Smooth muscle cell (in vitro differentiated cells): Measurements from ENCODE around the gene RAB3GAP1. TPM values are rescaled to one million over a fixed set of nuclear protein-coding genes. Genes with fewer than 3 reads are reported as not detected.

Experiments
- DNase-seq: peaks from one replicate; lab custom pipeline; 2025; ENCODE audit not compliant: unreplicated experiment; lab: John Stamatoyannopoulos, UW
- H2AFZ ChIP-seq: fragments of 200-600 bp; sonication (generic); 2 replicates; pipeline ENCODE4 v1.6.0; 2016; ENCODE audit warnings: antibody characterized with exemption, low read depth, mild to moderate bottlenecking
- H3F3A ChIP-seq: fragments of 200-600 bp; sonication (generic); 2 replicates; pipeline ENCODE4 v1.6.0; 2017; ENCODE audit warnings: antibody characterized with exemption, low read depth
- H3K27ac ChIP-seq: fragments of 200-600 bp; sonication (generic); 2 replicates; pipeline ENCODE4 v1.5.1; 2016; ENCODE audit warnings: low read depth, mild to moderate bottlenecking
- H3K27me3 ChIP-seq: fragments of 200-600 bp; sonication (generic); 2 replicates; pipeline ENCODE4 v1.6.1; 2016; ENCODE audit warnings: low read depth, mild to moderate bottlenecking
- H3K36me3 ChIP-seq: fragments of 200-600 bp; sonication (generic); 2 replicates; pipeline ENCODE4 v1.5.1; 2016; ENCODE audit warnings: low read depth
- H3K4me1 ChIP-seq: fragments of 200-600 bp; sonication (generic); 2 replicates; pipeline ENCODE4 v1.5.1; 2016; ENCODE audit warnings: low read depth
- H3K4me2 ChIP-seq: fragments of 200-600 bp; sonication (generic); 2 replicates; pipeline ENCODE4 v1.6.0; 2016; ENCODE audit warnings: mild to moderate bottlenecking
- H3K4me3 ChIP-seq: fragments of 200-600 bp; sonication (generic); 2 replicates; pipeline ENCODE4 v1.5.1; 2016; ENCODE audit warnings: mild to moderate bottlenecking
- H3K79me2 ChIP-seq: fragments of 200-600 bp; sonication (generic); 2 replicates; pipeline ENCODE4 v1.6.0; 2016; ENCODE audit warnings: low read depth, mild to moderate bottlenecking
- H3K9ac ChIP-seq: fragments of 200-600 bp; sonication (generic); 2 replicates; pipeline ENCODE4 v1.6.0; 2016; ENCODE audit warnings: low read depth
- H3K9me3 ChIP-seq: fragments of 200-600 bp; sonication (generic); replicated peaks from 2 replicates; pipeline ENCODE4 v1.5.1; 2016; ENCODE audit warnings: low read depth
- H4K20me1 ChIP-seq: fragments of 200-600 bp; sonication (generic); 2 replicates; pipeline ENCODE4 v1.6.0; 2016; ENCODE audit warnings: low read depth
- WGBS: methylation state at CpG from one replicate; pipeline ENCODE4 v1.1.7; 2016; ENCODE audit warnings: low lambda C conversion rate; 5-methylcytosine and 5-hydroxymethylcytosine counted together
- polyA plus RNA-seq: library from polyadenylated mRNA; unstranded; fragments of >200 nt; fragmentation: Nextera tagmentation; extraction: Ambion mirVana; gene quantifications from 2 replicates; pipeline ENCODE4 v1.2.1, GENCODE V29; 2016
- total RNA-seq: library from RNA; depleted of rRNA; stranded (reverse); fragments of >200 nt; gene quantifications from 2 replicates; pipeline ENCODE4 v1.2.3, GENCODE V29; 2014
- TF ChIP-seq, protein P1 (sequence below): fragments of 200-600 bp; sonication (generic); IDR thresholded peaks from 2 replicates; pipeline ENCODE4 v1.5.1; 2017; ENCODE audit warnings: borderline replicate concordance, mild to moderate bottlenecking, antibody characterized with exemption; ENCODE audit not compliant: insufficient read depth, poor library complexity, severe bottlenecking

The RAB3GAP1 gene
- total and polyA plus RNA-seq, 2 experiments from 2014 or later = 14.6 to 39.8 TPM

DNA sequence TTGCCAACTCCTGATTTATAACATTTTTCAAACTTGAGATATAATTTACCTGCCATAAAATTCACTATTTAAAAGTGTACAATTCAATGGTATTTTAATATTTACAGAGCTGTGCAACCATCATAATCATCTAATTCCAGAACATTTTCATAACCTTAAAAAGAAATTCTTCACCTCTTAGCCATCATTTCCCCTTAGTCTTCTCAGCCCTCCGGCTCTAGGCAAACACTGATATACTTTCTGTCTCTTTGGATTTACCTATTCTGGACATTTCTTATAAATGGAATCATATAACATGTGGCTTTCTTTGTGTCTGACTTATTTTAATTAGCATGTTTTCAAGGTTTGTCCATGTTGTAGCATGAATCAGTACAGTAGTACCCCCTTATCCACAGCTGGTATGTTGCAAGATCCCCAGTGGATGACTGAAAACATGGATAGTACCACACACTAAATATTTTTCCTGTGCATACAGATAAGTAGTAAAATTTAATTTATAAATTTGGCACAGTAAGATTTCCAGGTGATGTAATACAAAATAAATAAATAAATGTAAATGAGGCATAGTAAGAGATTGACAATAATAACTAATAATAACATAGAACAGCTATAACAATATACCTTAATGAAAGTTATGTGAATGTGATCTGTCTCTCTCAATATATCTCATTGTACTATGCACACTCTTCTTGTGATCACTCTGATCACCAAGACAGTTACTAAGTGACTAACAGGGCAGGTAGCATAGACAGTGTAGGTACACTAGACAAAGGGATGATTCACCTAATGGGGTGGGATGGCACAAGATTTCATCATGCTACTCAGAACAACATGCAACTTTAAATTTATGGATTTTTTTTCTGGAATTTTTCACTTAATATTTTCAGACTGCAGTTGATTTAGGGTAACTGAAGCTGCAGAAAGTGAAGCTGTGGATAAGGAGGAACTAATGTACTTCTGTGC lies 73.1 kb downstream of the RAB3GAP1 start:
- no peak overlapping the region for H3K4me2 ChIP-seq
- no peaks in the 10 kb centered on the region for H3K79me2 ChIP-seq
- no peak for DNase-seq
- no peaks in the 10 kb centered on the region for H3K4me1 ChIP-seq
- H3F3A ChIP-seq = no peaks in the 10 kb centered on the region
- peak overlapping the region; percentile 48 for H3K9ac ChIP-seq
- H3K9me3 ChIP-seq = no peaks in the 10 kb centered on the region
- H3K36me3 ChIP-seq = peaks cover 18% of the 10 kb centered on the region
- no peaks in the 10 kb centered on the region for H4K20me1 ChIP-seq
- no peak overlapping the region for H2AFZ ChIP-seq
- TF ChIP-seq, protein P1, sequence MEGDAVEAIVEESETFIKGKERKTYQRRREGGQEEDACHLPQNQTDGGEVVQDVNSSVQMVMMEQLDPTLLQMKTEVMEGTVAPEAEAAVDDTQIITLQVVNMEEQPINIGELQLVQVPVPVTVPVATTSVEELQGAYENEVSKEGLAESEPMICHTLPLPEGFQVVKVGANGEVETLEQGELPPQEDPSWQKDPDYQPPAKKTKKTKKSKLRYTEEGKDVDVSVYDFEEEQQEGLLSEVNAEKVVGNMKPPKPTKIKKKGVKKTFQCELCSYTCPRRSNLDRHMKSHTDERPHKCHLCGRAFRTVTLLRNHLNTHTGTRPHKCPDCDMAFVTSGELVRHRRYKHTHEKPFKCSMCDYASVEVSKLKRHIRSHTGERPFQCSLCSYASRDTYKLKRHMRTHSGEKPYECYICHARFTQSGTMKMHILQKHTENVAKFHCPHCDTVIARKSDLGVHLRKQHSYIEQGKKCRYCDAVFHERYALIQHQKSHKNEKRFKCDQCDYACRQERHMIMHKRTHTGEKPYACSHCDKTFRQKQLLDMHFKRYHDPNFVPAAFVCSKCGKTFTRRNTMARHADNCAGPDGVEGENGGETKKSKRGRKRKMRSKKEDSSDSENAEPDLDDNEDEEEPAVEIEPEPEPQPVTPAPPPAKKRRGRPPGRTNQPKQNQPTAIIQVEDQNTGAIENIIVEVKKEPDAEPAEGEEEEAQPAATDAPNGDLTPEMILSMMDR = no peak
- 88% methylated on average over 1 of the region's 1 CpG for WGBS
- no peaks in the 10 kb centered on the region for H3K27me3 ChIP-seq
- H3K4me3 ChIP-seq = no peak overlapping the region
- peak overlapping the region; percentile 86 for H3K27ac ChIP-seq

DNA sequence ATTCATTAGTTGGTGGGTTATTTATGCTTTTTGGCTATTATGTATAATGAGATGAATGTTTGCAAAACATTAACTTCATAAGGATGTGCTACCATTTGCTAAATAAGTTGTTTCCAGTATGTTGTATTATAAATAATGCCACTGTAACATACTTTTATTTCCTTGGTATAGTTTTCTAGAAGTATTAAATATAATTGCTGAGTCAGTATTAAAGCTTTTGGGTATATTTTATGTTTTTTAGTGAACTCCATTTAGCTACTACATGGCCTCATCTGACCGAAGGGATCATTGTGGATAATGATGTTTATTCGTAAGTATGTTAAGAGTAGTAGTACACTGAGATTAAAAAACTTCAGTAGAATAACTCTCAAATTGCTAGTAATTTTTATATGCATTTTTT lies 73.8 kb downstream of the RAB3GAP1 start:
- no peaks in the 10 kb centered on the region for H3K9me3 ChIP-seq
- H3K27ac ChIP-seq = peak overlapping the region; percentile 86
- H3K79me2 ChIP-seq = no peaks in the 10 kb centered on the region
- 98% methylated on average over 2 of the region's 2 CpGs for WGBS
- H3K4me2 ChIP-seq = no peak overlapping the region
- H3F3A ChIP-seq = no peaks in the 10 kb centered on the region
- no peaks in the 10 kb centered on the region for H4K20me1 ChIP-seq
- peak overlapping the region; percentile 23 for H3K9ac ChIP-seq
- TF ChIP-seq, protein P1 = no peak
- no peak overlapping the region for H3K4me3 ChIP-seq
- no peak overlapping the region for H2AFZ ChIP-seq
- no peaks in the 10 kb centered on the region for H3K4me1 ChIP-seq
- no peaks in the 10 kb centered on the region for H3K27me3 ChIP-seq
- no peak for DNase-seq
- peaks cover 21% of the 10 kb centered on the region for H3K36me3 ChIP-seq

DNA sequence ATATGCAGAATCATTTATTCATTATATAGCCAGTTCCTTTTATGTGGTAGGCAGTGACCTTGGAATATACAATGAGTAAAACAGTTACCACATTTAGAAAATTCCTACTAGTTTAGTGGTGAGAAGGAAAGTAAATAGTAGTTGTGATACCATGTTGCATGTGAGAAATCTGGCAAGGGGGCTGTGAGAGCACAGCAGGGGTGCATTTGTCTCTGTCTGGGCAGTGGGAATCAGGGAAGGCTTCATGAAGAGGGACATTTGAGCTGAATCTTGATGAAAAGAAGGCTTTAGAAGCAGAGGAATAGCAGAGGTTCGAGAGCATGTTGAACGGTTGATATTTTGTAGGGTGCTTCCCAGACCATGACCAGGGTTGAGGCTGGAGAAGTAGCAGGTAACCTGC lies 78.7 kb downstream of the RAB3GAP1 start:
- TF ChIP-seq, protein P1 = no peak
- Histone ChIP-seq H3K27ac (no peak overlapping the region), H4K20me1 (peaks cover 5% of the 10 kb centered on the region), H3K9ac (no peak overlapping the region), H3K4me2 (no peak overlapping the region), H3K27me3 (no peaks in the 10 kb centered on the region), H3K4me3 (no peak overlapping the region), H3K36me3 (peaks cover 34% of the 10 kb centered on the region), H3K79me2 (no peaks in the 10 kb centered on the region), H2AFZ (no peak overlapping the region), H3F3A (no peaks in the 10 kb centered on the region), H3K4me1 (no peaks in the 10 kb centered on the region), H3K9me3 (no peaks in the 10 kb centered on the region)
- no peak for DNase-seq
- 73% methylated on average over 2 of the region's 2 CpGs for WGBS

DNA sequence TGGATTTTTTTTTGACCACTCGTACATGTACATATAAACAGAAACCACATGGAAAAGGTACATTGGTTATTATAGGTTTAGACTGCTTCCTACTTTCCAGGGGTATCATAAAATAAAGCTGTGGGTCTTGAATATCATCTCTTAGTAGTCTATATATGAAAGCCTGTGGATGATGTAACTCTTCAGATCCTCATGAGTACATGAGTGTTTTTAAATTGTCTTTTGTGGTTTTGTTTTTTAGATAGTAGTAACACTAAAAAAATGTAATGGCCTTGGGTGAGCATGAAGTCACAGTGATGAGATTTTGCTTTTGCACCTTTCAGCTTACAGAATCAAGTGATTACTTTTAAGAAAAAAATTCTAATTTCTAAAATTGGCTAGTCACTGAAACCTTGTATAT lies 80.2 kb downstream of the RAB3GAP1 start:
- H3K9me3 ChIP-seq = no peaks in the 10 kb centered on the region
- no peaks in the 10 kb centered on the region for H3K79me2 ChIP-seq
- no peaks in the 10 kb centered on the region for H3K27me3 ChIP-seq
- H3K4me2 ChIP-seq = no peak overlapping the region
- H3K36me3 ChIP-seq = peaks cover 39% of the 10 kb centered on the region
- no peak overlapping the region for H2AFZ ChIP-seq
- TF ChIP-seq, protein P1 = no peak
- DNase-seq = no peak
- H3K27ac ChIP-seq = peak overlapping the region; percentile 48
- no peak overlapping the region for H3K9ac ChIP-seq
- H3F3A ChIP-seq = no peaks in the 10 kb centered on the region
- WGBS = 67% methylated on average over 1 of the region's 1 CpG
- peaks cover 5% of the 10 kb centered on the region for H4K20me1 ChIP-seq
- H3K4me1 ChIP-seq = no peaks in the 10 kb centered on the region
- no peak overlapping the region for H3K4me3 ChIP-seq
